ENCODE results near the gene GAK.

Gene GAK

GRCh38 chr4:827209-828081 lies 104.7 kb downstream of the GAK start:
- DNase-seq: no peak

GRCh38 chr4:826508-827208 lies 105.5 kb downstream of the GAK start:
- no peak for DNase-seq

GRCh38 chr4:825971-826330 lies 106.2 kb downstream of the GAK start, which contains the start of gene CPLX1:
Gene CPLX1 (minus strand): TSS chr4:826129. CDS start chr4:824522, 1,607 bp downstream.
- DNase-seq: peak; percentile 10 to 61

GRCh38 chr4:825063-825970 lies 106.8 kb downstream of the GAK start:
- DNase-seq: no peak

GRCh38 chr4:824461-825062 lies 107.6 kb downstream of the GAK start:
- DNase-seq: no peak

- DNase-seq: no peak
Measured at GRCh38 chr4:823761-824460, 108.2 kb downstream of the GAK start.

- DNase-seq: no peak
Measured at GRCh38 chr4:823176-823760, 108.8 kb downstream of the GAK start.

GRCh38 chr4:822361-823175 lies 109.5 kb downstream of the GAK start:
- DNase-seq: no peak

GRCh38 chr4:821631-822030 lies 110.5 kb downstream of the GAK start:
- DNase-seq: no peak

- no peak for DNase-seq
Measured at GRCh38 chr4:821181-821591, 110.9 kb downstream of the GAK start.

- no peak for DNase-seq
Measured at GRCh38 chr4:820230-821172, 111.6 kb downstream of the GAK start.

- no peak for DNase-seq
Measured at GRCh38 chr4:819401-820229, 112.5 kb downstream of the GAK start.

GRCh38 chr4:818106-818921 lies 113.8 kb downstream of the GAK start:
- no peak for DNase-seq

- DNase-seq: no peak
Measured at GRCh38 chr4:815464-816146, 116.5 kb downstream of the GAK start.

- no peak for DNase-seq
Measured at GRCh38 chr4:814312-814850, 117.7 kb downstream of the GAK start.

GRCh38 chr4:813900-814299 lies 118.2 kb downstream of the GAK start:
- no peak for DNase-seq

Measured in NCI-H446 (cell line).